GM18867 (cell line): ENCODE data around the gene GARRE1.
"Not testable (repeated sequence)": the region's sequence is repeated elsewhere in the genome, so short reads cannot be mapped to it uniquely, and the experiment has no call there.

Experiments used
- ATAC-seq: cut with Tn5 transposase; IDR thresholded peaks from one replicate; pipeline ENCODE4 v1.9.1; 2021; ENCODE audit warnings: mild to moderate bottlenecking, moderate library complexity; ENCODE audit not compliant: unreplicated experiment

Gene GARRE1

DNA sequence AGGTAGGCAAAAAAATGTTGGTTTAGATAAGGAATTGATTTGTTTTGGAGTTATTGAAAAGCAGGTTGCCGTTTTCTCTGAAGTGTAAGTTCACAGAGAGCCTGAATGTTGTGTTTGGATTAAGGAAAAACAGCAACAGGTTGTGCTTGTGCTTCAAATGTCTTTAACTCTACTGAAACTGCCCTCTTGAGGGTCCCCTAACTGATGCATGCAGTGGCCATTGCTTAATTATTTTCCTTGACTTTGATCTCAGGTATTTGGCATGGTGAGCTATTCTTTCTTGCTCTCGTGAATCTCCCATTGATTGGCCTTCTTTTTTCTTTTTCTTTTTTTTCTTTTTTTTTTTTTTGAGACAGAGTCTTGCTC is 3.2 kb downstream of the GARRE1 start:
- no peak for ATAC-seq

DNA sequence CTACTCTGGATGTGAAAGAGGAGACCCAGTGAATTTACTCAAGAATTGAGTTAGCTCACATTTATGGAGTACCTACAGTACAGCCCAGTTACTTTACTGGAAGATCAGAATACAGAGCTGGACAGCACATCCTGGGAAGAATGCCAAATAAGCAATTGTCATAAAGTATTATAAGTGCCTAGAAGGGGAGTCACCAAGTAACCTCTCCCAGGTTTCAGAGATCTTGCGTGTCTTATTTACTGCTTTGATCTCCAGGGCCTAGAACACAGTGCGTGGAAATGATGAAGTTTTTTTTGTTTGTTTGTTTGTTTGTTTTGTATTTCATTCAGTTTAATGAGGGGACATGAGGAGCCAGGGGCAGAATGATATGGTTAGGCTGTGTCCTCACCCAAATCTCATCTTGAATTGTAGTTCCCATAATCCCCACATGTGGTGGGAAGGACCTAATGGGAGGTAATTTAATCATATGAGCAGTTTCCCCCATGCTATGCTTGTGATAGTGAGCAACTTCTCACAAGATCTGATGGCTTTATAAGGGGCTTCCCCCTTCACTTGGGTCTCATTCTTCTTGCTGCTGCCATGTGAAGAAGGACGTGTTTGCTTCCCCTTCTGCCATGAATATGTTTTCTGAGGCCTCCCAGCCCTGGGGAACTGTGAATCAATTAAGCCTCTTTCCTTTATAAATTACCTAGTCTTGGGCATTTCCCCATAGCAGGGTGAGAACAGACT is 5.2 kb downstream of the GARRE1 start:
- no peak for ATAC-seq

DNA sequence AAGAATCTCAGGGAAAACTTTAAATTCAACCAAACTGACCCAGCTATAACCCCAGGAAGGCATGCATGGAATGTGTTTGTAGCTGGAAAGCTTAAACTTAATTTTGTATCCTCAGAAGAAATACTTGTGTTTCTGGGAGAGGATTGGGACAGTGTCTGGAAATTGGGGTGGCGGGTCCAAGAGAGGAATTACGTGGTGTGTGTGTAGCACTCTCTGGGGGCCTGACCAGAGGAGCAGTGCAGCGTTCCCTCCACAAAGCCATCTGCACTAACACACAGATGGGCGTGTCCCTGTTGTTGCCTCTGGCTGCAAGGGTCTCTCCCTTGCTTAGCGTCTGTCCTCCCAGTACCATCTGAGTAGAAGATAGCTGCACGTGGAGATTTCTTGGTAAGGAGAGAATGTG is 6.4 kb downstream of the GARRE1 start:
- ATAC-seq: no peak

DNA sequence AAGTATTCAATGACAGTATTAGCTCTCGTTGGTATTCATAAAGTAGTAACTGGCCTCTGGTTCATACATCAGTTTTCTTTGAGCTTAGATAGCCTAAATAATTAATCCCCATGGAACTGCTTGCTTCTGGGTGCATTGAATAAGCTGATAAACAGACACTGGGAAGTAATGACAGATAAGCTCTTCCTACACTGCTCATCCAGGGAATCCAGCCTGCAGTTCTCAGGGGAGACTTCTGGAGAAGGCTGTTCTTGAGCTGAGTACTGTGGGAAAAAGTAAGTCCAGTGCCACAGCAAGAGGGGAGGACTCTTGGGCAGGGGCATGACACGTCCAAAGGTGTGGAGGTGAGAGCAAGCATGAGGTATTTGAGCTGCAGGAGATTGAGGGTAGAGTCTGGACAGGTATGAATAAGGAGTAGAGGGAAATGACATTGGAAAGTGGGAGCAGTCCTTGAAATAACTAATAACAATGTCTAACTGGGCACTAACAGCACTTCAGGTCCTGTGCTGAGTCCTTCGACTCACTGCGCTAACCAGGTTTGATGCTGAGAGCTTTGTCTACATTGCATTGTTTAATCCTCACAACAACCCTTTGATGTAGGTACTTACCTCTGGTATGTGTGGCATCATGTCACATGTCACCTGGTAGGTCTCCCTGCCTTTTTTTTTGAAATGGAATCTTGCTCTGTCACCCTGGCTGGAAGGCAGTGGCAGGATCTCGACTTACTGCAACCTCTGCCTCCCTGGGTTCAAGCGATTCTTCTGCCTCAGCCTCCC is 7.2 kb downstream of the GARRE1 start:
- ATAC-seq: no peak

DNA sequence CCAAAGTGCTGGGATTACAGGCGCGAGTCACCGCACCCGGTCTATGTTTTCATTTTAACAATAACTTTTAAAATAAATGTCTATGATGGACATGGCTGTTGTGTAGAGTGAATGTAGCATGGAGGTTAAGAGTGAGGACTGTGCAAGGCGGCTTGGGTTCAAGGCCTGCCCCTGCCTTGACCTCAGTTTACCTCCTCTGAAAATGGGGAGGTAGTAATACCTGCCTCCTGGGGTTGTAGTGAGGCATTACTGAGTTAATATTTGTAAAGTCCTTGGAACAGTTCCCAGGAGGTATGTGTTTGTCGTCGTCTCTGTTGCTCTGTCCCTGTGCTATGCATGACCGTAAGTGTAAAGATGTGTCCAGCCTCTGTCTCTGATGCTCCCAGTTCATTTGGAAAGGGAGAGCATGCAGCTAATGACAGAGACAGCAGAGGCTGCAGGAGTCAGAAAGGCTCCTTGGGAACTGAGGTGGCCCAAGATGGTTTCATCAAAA is 9.4 kb downstream of the GARRE1 start:
- no peak for ATAC-seq

DNA sequence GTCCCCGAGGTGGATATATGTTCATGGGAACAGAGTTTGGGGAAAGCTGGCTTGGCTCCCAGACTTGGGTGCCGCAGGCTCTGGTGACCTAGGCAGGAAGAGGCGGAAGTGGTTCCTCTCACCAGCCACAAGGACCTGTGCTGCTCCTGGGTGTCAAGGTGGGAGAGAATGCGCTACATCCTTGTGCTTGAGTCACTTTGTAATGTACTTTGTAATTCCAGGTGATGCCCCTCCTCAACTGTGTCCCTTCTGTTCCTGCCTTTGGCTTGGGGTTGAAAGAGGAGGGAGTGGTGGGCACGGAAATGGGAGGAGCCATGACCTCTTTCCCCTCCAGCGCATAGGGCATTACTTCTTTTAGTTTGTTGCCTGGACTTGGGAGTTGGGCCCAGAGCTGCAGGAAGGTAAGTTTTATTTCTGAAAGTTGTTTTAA is 10.9 kb downstream of the GARRE1 start:
- no peak for ATAC-seq

DNA sequence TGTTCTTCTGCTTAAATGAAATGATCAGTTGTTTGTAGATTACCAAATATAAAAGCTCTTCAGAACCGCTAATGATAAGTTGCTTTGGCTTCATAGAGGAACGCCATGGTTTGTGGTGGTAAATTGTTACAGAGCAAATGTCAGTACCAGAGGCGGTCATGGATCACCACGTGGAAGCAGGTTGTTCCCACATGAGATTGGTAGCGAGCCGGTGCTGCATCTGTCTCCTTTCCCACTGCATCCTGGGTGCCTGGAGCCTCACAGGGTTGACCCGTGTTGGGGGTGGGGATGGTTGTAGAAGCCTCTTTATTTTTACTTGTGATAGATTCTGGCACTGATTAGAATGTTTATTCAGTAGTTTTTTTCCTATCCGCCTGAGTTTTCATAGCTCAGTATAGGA is 14.7 kb downstream of the GARRE1 start:
- ATAC-seq: no peak

DNA sequence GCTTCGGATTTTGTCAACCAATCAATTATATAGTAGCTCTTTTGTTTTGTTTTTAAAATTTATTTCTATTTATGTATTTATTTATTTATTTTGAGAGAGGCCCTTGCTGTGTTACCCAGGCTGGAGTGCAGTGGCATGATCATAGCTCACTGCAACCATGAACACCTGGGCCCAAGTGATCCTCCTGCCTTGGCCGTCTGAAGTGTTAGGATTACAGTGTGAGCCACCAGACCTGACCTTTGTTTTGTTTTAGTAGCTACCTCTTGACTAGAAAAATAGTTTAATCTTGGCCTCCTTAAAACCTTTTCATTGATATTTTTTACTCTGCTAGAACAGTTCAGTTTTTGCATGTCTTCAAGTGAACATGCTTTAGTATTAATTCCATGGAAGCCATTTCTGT is 15.1 kb downstream of the GARRE1 start:
- ATAC-seq: no peak

DNA sequence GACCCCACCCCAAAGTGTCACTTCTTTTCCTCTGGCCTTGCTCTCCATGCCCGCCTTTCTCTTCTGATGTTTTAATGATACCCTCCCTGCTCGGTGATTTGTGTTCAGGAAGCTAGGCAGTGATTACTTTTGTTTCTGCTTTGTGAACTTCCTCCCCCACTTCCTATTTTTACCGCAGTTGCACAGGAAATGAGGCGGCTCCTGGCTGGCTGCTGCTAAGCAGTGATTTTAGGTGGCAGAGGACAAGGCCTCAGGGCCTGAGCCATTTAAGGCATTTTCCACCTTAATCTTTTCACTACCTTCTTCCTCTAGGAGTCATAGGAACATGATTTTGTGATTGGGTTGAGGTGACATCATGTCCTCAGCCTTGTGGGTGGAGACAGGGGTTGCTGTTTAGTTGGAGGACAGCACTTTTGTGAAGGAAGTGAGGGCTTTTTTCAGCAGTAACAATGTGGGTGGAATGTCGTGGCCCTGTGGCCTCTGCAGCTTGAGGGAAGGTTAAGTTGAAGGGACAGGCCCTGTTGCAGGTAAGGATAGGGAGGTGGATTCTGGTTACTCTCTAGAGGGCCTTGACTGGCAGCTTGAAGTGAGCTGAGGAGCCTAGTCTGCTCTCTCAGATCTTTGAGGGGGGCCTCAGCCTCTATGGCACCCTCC is 15.7 kb downstream of the GARRE1 start:
- no peak for ATAC-seq

DNA sequence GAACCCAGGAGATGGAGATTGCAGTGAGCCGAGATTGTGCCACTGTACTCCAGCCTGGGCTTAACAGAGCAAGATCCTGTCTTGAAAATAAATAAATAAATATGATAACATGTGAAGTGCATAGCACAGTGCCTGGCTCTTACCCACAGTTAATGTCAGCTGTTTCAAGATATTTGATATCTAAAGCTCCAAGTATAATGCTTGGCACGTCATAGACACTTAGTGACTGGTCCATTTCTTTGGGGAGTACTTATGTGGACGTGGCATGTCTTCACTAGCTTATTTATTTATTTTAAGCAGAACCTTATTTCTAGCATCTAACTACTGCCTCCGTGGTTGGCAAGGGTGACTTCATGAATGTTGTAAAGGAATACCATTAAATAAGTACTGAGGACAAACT is 18.8 kb downstream of the GARRE1 start:
- ATAC-seq: no peak

DNA sequence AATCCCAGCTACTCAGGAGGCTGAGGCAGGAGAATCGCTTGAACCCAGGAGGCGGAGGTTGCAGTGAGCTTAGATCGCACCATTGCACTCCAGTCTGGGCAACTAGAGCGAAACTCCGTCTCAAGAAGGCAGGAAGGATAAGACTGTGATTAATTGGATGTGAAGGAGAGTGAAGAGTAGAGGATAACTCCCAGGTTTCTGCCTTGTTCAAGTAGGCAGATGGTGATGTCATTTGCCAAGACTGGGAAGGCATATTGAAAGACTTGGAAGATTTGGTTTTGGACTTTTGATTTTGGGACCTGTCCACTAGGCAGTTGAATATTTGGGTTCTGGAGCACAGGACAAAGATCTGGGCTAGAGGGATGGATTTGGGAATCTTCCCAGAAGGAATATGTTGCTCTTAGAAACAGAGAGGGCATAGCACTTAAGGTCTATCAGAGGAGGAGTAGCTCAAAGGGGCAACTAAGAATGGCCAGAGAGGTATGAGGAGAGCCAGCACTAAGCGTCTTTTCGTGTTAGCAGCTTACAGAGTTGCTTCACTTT is 20.0 kb downstream of the GARRE1 start:
- ATAC-seq: no peak

DNA sequence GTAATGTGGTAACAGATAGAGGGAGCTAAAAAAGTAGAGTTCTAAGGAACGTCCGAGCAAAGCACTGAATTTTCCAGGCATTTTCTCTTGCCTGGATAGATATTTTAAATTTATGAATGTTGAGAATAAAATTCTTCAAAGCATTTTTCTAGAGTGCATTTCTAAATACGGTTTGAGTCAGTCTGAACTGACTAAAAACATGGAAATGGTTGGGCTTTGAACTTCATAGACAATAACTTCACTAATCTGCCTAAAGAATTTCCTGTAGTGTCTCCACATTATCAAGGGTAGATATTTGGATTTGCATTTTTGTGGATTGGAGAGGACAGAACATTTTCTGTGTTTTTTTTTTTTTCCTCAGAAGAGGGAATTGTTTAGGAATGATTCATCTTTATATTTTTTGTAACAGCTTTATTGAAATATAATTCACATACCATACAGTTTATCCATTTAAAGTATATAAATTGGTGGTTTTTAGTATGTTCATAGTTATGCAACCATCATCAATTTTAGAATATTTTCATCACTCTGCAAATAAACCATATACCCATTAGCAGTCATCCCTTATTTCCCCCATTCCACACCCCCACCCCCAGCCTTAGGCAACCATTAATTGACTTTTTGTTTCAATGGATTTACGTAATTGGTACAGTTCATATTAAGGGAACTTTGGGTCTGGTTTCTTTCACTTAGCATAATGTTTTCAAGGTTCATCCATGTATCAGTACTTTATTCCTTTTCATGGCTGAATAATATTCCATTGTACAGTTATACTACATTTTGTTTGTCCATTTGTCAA is 20.7 kb downstream of the GARRE1 start:
- ATAC-seq: no peak

DNA sequence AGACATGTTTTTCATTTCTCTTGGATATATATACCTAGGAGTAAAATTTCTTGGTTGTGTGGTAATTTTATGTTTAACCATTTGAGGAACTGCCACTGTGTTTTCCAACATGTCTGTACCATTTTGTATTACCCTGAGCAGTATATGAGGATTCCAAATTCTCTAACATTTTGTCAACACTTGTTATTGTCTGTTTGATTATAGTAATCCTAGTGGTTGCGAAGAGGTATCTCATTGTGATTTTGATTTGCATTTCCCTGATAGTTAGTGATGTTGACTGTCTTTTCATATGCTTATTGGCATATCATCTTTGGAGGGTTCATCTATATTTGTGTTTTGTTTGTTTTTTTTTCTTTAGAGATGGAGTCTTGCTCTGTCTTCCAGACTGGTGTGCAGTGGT is 21.4 kb downstream of the GARRE1 start:
- ATAC-seq: no peak

DNA sequence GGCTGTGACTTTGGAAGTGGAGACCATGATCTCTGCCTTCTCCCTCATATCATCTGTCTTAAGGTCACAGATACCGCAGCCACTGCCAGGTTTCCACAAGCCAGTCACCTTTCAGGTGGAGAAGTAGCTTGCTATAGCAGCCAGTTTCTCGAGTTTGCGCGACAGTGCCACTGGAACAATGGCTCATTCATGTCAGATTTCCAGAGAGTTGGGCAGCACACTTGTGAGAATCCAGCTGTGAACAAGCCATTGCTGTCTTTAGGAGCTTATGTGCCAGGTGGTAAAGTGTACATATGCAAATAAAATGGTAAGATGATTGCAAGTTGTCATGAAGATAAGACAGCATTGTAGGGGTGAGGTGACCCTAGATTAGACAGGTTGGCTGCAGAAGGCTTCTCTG is 22.3 kb downstream of the GARRE1 start:
- ATAC-seq: no peak

DNA sequence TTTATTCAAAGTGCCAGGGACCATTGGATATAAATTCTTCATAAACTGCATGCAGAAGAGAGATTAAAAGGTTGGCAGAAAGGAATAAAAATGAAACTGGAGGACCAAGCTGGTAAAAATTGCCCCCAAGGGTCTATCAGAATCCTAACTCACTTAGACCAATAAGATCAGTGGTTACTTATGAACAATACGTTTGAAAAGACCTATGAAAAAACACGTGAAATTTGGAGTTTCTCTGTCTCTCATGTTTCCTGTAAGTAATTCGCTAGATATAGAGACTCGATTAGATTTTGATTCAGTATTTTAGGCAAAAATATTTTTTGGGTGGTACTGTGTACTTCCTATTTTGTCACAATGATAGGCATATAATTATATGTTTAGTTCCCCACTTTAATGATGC is 22.9 kb downstream of the GARRE1 start:
- ATAC-seq: no peak

DNA sequence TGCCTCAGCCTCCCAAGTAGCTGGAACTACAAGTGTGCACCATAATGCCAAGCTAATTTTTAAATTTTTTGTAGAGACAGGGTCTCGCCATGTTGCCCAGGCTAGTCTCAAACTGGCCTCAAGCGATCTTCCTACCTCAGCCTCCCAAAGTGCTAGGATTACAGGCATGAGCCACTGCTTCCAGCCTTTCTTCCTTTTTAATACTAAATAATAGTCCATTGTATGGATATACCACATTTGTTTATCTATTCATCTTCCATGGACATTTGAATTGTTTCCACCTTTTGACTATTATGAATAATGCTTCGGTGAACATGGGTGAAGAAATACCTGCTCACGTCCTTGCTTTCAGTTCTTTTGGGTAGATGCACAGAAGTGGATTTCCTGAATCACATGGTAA is 24.4 kb downstream of the GARRE1 start:
- no peak for ATAC-seq

DNA sequence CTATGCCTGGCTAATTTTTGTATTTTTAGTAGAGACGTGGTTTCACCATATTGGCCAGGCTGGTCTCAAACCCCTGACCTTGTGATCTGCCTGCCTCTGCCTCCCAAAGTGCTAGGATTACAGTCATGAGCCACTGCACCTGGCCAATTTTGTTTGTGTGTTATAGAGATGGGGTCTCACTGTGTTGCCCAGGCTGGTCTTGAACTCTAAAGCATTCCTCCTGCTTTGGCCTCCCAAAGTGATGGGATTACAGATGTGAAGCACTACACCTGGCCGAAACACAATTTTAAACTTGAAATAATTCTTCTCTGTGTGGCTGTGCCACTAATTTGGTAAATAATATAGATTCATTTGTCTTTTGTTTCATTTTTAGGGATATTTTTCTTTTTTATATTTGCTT is 27.1 kb downstream of the GARRE1 start:
- not testable (repeated sequence) for ATAC-seq

DNA sequence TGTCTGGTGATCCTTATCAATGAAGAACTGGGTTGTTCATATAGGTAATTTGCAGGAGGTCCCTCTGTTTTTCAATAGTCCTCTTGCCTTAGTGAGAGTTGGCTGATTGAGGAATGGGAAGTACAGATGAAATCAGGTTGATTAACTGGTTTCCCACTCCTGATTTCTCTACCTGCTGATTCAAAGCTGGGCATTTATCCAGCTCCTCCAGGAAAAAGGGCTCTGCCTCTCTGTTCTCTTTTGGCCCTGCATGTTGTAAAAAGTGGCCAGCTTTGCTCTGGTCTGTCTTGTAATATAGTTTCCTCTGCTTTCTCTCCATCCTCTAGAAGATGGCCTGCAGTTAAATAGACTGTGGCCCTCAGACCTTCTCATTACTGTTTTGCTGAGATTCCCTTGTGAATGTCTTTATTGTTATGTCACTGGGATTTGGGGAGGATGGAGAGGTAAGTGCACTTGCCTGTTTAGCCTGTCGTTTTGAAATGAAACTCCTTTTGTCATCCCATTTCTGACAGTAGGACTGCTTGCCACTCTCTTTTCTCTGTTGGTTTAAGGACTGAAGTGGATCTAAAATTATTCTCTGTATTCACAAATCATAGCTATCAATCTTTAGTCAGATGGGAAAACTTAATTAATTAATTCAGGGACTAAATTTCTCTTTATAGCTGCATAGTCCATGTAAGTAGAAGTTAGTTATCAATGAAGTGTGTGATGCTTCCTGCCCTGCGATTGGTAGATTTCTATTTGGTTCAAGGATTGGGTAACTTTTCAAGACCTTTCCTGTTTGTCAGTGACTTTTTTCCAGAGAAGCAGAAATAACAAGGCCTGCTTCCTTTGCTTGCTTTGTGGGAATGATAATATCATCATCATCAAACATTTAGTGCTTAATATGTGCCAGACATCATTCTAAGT is 28.5 kb downstream of the GARRE1 start:
- ATAC-seq: no peak

DNA sequence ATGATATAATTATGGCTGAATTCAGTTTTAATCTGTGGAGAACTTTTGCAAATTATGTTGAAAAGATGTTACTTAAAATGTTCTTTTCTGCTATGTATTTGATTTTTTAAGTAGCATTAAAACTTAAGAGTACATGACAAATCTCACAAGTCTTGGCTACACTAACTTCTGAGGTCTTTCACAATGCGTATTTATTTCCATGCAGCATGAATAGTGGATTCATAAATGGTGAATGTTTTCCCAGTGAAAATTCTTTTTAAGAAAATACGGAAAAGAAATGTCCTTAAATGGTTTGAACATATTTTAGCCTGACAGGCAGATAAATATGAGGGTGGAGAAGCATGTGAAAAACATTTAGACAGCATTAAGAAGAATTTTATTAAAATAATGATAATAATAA is 30.2 kb downstream of the GARRE1 start:
- no peak for ATAC-seq

DNA sequence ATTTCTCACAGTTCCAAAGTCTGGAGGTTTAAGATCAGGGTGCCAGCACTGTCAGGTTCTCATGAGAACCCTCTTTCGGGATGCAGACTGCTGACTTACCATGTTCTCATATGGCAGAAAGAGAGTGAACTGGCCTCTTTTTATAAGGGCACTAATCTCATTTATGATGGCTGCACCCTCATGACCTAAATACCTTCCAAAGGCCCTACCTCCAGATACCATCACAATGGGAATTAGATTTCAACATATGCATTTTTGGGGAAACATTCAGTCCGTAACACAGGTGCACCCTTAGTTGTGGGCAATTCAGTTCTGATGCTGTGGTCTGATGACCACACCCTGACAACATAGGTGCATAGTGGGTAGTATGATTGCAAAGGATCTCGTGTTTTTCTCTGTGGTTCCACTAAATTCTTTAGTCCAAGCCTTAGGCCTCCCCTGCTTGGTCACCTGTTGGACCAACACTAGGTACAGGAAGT is 33.3 kb downstream of the GARRE1 start:
- ATAC-seq: no peak
